ENCODE results near the gene MGME1.

- TF ChIP-seq EZH2 (IDR thresholded peaks at IDR 0.05; ENCODE audit: borderline replicate concordance, low read length) (no peak), CTCF (conservative IDR thresholded peaks at IDR 0.05 in 1 of 2, IDR thresholded peaks at IDR 0.05 in 1 of 2; ENCODE audit: extremely low read depth in 1 of 2, insufficient read depth in 1 of 2, low read depth in 1 of 2, low read length in 2 of 2) (no peak)
Observed at GRCh38 chr20:17925141-17925939, 43.5 kb upstream of the MGME1 start.

All from mammary epithelial cell (primary cell).